ENCODE results near the gene ZNF664. TPM values are rescaled to one million over a fixed set of nuclear protein-coding genes. Genes with fewer than 3 reads are reported as not detected.
"Not testable (repeated sequence)": the region's sequence is repeated elsewhere in the genome, so short reads cannot be mapped to it uniquely, and the experiment has no call there.

The ZNF664 gene
- total RNA-seq, 6 donors from 2014 or later, result 49.1 to 112 (median 91.8) TPM

GRCh38 chr12:123946516-123947505 is 26.2 kb upstream of the ZNF664 start:
- not testable (repeated sequence) for H3K4me3 ChIP-seq, H3K27me3 ChIP-seq, H3K9me3 ChIP-seq
- TF ChIP-seq POLR2A (IDR thresholded peaks at IDR 0.05), result peak in 1 of 4 donors; percentile 13
- DNase-seq (peak; percentile 55 to 82), ATAC-seq (ENCODE audit: low FRiP score in 2 of 2) (peak; percentile 29 to 77)
- H3K36me3 ChIP-seq, result peaks cover 0 to 27% (median 19%) of the 10 kb centered on the region in 4 donors
- WGBS, 2 donors, result 65 to 78% methylated on average over 4 to 34 of the region's 35 CpGs
- H3K27ac ChIP-seq, result peak overlapping the region; percentile 32 to 76 (median 58)
- peaks cover 13 to 31% (median 22%) of the 10 kb centered on the region in 4 donors for H3K4me1 ChIP-seq

GRCh38 chr12:123947531-123947930 is 25.5 kb upstream of the ZNF664 start:
- not testable (repeated sequence) for DNase-seq; H3K9me3 ChIP-seq; H3K27me3 ChIP-seq; ATAC-seq (ENCODE audit: low FRiP score in 2 of 2); H3K4me3 ChIP-seq
- WGBS, 2 donors, result 78% methylated on average over 6 to 7 of the region's 7 CpGs
- peaks cover 0 to 19% (median 14%) of the 10 kb centered on the region in 4 donors for H3K36me3 ChIP-seq
- H3K27ac ChIP-seq, result peak overlapping the region in 1 of 4 donors; percentile 70
- peaks cover 20 to 36% (median 29%) of the 10 kb centered on the region in 4 donors for H3K4me1 ChIP-seq

- DNase-seq (no peak), ATAC-seq (ENCODE audit: low FRiP score in 2 of 2) (no peak)
- no peaks in the 10 kb centered on the region for H3K9me3 ChIP-seq
- H3K4me3 ChIP-seq, result no peak overlapping the region
- peaks cover 0 to 12% (median 6%) of the 10 kb centered on the region in 4 donors for H3K36me3 ChIP-seq
- H3K27ac ChIP-seq, result no peak overlapping the region
- 96 to 97% methylated on average over 11 of the region's 11 CpGs for WGBS, 2 donors
- no peaks in the 10 kb centered on the region for H3K27me3 ChIP-seq
- no peak for TF ChIP-seq EP300 (IDR thresholded peaks at IDR 0.05)
- no peak for TF ChIP-seq POLR2AphosphoS5 (IDR thresholded peaks at IDR 0.05)
- TF ChIP-seq POLR2A (IDR thresholded peaks at IDR 0.05), result no peak
- no peak for TF ChIP-seq CTCF (IDR thresholded peaks at IDR 0.05)
- peaks cover 22 to 36% (median 32%) of the 10 kb centered on the region in 4 donors for H3K4me1 ChIP-seq
Measured at GRCh38 chr12:123948401-123948795, 24.6 kb upstream of the ZNF664 start.

- 86 to 88% methylated on average over 19 of the region's 19 CpGs for WGBS, 2 donors
- DNase-seq (no peak), ATAC-seq (ENCODE audit: low FRiP score in 2 of 2) (no peak)
- Histone ChIP-seq H3K27me3 (no peaks in the 10 kb centered on the region), H3K36me3 (peaks cover 0 to 11% (median 3%) of the 10 kb centered on the region in 4 donors), H3K4me1 (peaks cover 22 to 33% (median 32%) of the 10 kb centered on the region in 4 donors), H3K4me3 (no peak overlapping the region), H3K27ac (no peak overlapping the region), H3K9me3 (no peaks in the 10 kb centered on the region)
- TF ChIP-seq POLR2A (IDR thresholded peaks at IDR 0.05) (no peak), EP300 (IDR thresholded peaks at IDR 0.05) (no peak), CTCF (IDR thresholded peaks at IDR 0.05) (no peak), POLR2AphosphoS5 (IDR thresholded peaks at IDR 0.05) (no peak)
Measured at GRCh38 chr12:123948796-123949769, 23.9 kb upstream of the ZNF664 start.

- ATAC-seq (ENCODE audit: low FRiP score in 2 of 2) (no peak), DNase-seq (no peak)
- peaks cover 22 to 33% (median 31%) of the 10 kb centered on the region in 4 donors for H3K4me1 ChIP-seq
- TF ChIP-seq CTCF (IDR thresholded peaks at IDR 0.05), result no peak
- no peak for TF ChIP-seq POLR2AphosphoS5 (IDR thresholded peaks at IDR 0.05)
- TF ChIP-seq POLR2A (IDR thresholded peaks at IDR 0.05), result no peak
- no peak for TF ChIP-seq EP300 (IDR thresholded peaks at IDR 0.05)
- H3K36me3 ChIP-seq, result peaks cover 0 to 4% (median 0%) of the 10 kb centered on the region in 4 donors
- H3K4me3 ChIP-seq, result no peak overlapping the region
- WGBS, 2 donors, result 93 to 94% methylated on average over 15 of the region's 15 CpGs
- H3K27me3 ChIP-seq, result no peaks in the 10 kb centered on the region
- H3K9me3 ChIP-seq, result no peaks in the 10 kb centered on the region
- H3K27ac ChIP-seq, result no peak overlapping the region
Measured at GRCh38 chr12:123949770-123950165, 23.2 kb upstream of the ZNF664 start.

All from upper lobe of left lung (tissue), 6 donors.